ENCODE data around the gene ATP6V1G2. TPM values are rescaled to one million over a fixed set of nuclear protein-coding genes. Genes with fewer than 3 reads are reported as not detected.
A peak's percentile ranks its signal among the peaks of the same experiment; 100 is the strongest.

ATP6V1G2 gene
- polyA plus RNA-seq, 3 donors: 0.41 TPM; not detected in 2

- Histone ChIP-seq H3K27me3 (ENCODE audit: control insufficient read depth in 2 of 2, insufficient read depth in 2 of 2, low read length in 2 of 2) (no peaks in the 10 kb centered on the region), H3K9ac (ENCODE audit: insufficient read depth, low read length, poor library complexity, severe bottlenecking) (no peak overlapping the region), H3K4me1 (ENCODE audit: control insufficient read depth in 1 of 2, insufficient read depth in 2 of 2, low read length in 2 of 2) (no peaks in the 10 kb centered on the region), H3K36me3 (replicated peaks in 1 of 2; ENCODE audit: control insufficient read depth in 1 of 2, insufficient read depth in 2 of 2, low read length in 2 of 2) (peaks cover 62 to 65% of the 10 kb centered on the region in 2 donors), H3K4me3 (replicated peaks in 1 of 3; ENCODE audit: low read depth in 2 of 3, low read length in 3 of 3) (no peak overlapping the region), H3K9me3 (replicated peaks in 1 of 2; ENCODE audit: control insufficient read depth in 1 of 2, insufficient read depth in 1 of 2, low read length in 2 of 2) (no peaks in the 10 kb centered on the region), H4K20me1 (ENCODE audit: insufficient read depth, low read length) (peaks cover 76% of the 10 kb centered on the region), H3K27ac (ENCODE audit: low read depth in 1 of 2, low read length in 2 of 2) (no peak overlapping the region), H3K4me2 (replicated peaks; ENCODE audit: extremely low read depth, low read length, poor library complexity, severe bottlenecking) (no peak overlapping the region), H2AFZ (ENCODE audit: insufficient read depth, low read depth, low read length, poor library complexity, severe bottlenecking) (no peak overlapping the region), H3K79me2 (ENCODE audit: insufficient read depth, low read length) (peaks cover 37% of the 10 kb centered on the region)
- no peak for TF ChIP-seq CTCF (IDR thresholded peaks at IDR 0.05)
- no peak for DNase-seq
- Mint-ChIP-seq H3K4me3 (no peak overlapping the region), H3K36me3 (peaks cover 60 to 66% of the 10 kb centered on the region in 2 donors), H3K27me3 (ENCODE audit: low read depth in 3 of 3) (peaks cover 0 to 2% (median 1%) of the 10 kb centered on the region in 3 donors), H3K9me3 (no peaks in the 10 kb centered on the region), H3K27ac (peak overlapping the region in 3 of 7 donors; percentile 57 to 65 (median 59)), H3K4me1 (peaks cover 3% of the 10 kb centered on the region)
- 91% methylated on average over 4 of the region's 6 CpGs for WGBS (ENCODE audit: insufficient coverage)
- intact Hi-C loops (cut with micrococcal nuclease): no loop called here
Observed at GRCh38 chr6:31530659-31531058, 15.7 kb downstream of the ATP6V1G2 start.

- H3K4me3 Mint-ChIP-seq: no peak overlapping the region
- 59% methylated on average over 11 of the region's 12 CpGs for WGBS (ENCODE audit: insufficient coverage)
- Histone ChIP-seq H3K4me3 (replicated peaks in 1 of 3; ENCODE audit: low read depth in 2 of 3, low read length in 3 of 3) (no peak overlapping the region), H3K4me2 (replicated peaks; ENCODE audit: extremely low read depth, low read length, poor library complexity, severe bottlenecking) (no peak overlapping the region), H3K9me3 (replicated peaks in 1 of 2; ENCODE audit: control insufficient read depth in 1 of 2, insufficient read depth in 1 of 2, low read length in 2 of 2) (no peaks in the 10 kb centered on the region), H3K27me3 (ENCODE audit: control insufficient read depth in 2 of 2, insufficient read depth in 2 of 2, low read length in 2 of 2) (no peaks in the 10 kb centered on the region), H3K79me2 (ENCODE audit: insufficient read depth, low read length) (peaks cover 26% of the 10 kb centered on the region), H3K27ac (ENCODE audit: low read depth in 1 of 2, low read length in 2 of 2) (no peak overlapping the region), H4K20me1 (ENCODE audit: insufficient read depth, low read length) (peaks cover 65% of the 10 kb centered on the region), H3K36me3 (replicated peaks in 1 of 2; ENCODE audit: control insufficient read depth in 1 of 2, insufficient read depth in 2 of 2, low read length in 2 of 2) (peaks cover 51 to 53% of the 10 kb centered on the region in 2 donors), H3K4me1 (ENCODE audit: control insufficient read depth in 1 of 2, insufficient read depth in 2 of 2, low read length in 2 of 2) (no peaks in the 10 kb centered on the region), H2AFZ (ENCODE audit: insufficient read depth, low read depth, low read length, poor library complexity, severe bottlenecking) (no peak overlapping the region), H3K9ac (ENCODE audit: insufficient read depth, low read length, poor library complexity, severe bottlenecking) (no peak overlapping the region)
- H3K4me1 Mint-ChIP-seq: peaks cover 3% of the 10 kb centered on the region
- peaks cover 49 to 55% of the 10 kb centered on the region in 2 donors for H3K36me3 Mint-ChIP-seq
- intact Hi-C loops (cut with micrococcal nuclease): no loop called here
- H3K9me3 Mint-ChIP-seq: no peaks in the 10 kb centered on the region
- H3K27ac Mint-ChIP-seq: peak overlapping the region; percentile 3 to 69 (median 54)
- no peak for DNase-seq
- H3K27me3 Mint-ChIP-seq (ENCODE audit: low read depth in 3 of 3): peaks cover 0 to 2% (median 1%) of the 10 kb centered on the region in 3 donors
- no peak for TF ChIP-seq CTCF (IDR thresholded peaks at IDR 0.05)
Observed at GRCh38 chr6:31529329-31530150, 16.9 kb downstream of the ATP6V1G2 start.
